Fibroblast of lung (primary cell): Measurements from ENCODE around the gene STK11IP. TPM values are rescaled to one million over a fixed set of nuclear protein-coding genes. Genes with fewer than 3 reads are reported as not detected.

Source experiments
- DNase-seq, 2 donors: peaks; one replicate each; pipeline versions ENCODE4 v3.0.0 to v3.0.0-alpha.2; 2010; ENCODE audit warnings: low read depth in 2 of 2
- H2AFZ ChIP-seq: 2 replicates; pipeline ENCODE4 v1.5.1; 2012; ENCODE audit warnings: low read length, control low read depth, inconsistent platforms
- H3K27ac ChIP-seq: 2 replicates; pipeline ENCODE4 v1.5.1; 2011; ENCODE audit warnings: low read length, control low read depth; ENCODE audit not compliant: insufficient read depth
- H3K27me3 ChIP-seq: 2 replicates; pipeline ENCODE4 v1.5.1; 2011; ENCODE audit warnings: mild to moderate bottlenecking, low read length; ENCODE audit not compliant: control insufficient read depth, insufficient read depth
- H3K36me3 ChIP-seq: 2 replicates; pipeline ENCODE4 v1.5.1; 2011; ENCODE audit warnings: low read length; ENCODE audit not compliant: control insufficient read depth, insufficient read depth
- H3K4me1 ChIP-seq: 2 replicates; pipeline ENCODE4 v1.5.1; 2011; ENCODE audit warnings: low read length; ENCODE audit not compliant: control insufficient read depth, insufficient read depth; ENCODE audit errors: extremely low read depth
- H3K4me2 ChIP-seq: 2 replicates; pipeline ENCODE4 v1.5.1; 2011; ENCODE audit warnings: low read length, control low read depth; ENCODE audit not compliant: insufficient read depth; ENCODE audit errors: extremely low read depth
- H3K4me3 ChIP-seq, 4 experiments: fragments of 200-600 bp in 1 of 4; sonication (generic) in 1 of 4; replicated peaks in 1 of 4; 2 replicates each; pipeline ENCODE4 v1.5.1; 2011 to 2016; ENCODE audit warnings: low read length in 4 of 4, low read depth in 3 of 4, mild to moderate bottlenecking in 3 of 4, control low read depth in 2 of 4, inconsistent platforms in 1 of 4, mixed read lengths in 1 of 4; ENCODE audit not compliant: insufficient read depth in 1 of 4; ENCODE audit errors: control extremely low read depth in 1 of 4
- H3K79me2 ChIP-seq: 2 replicates; pipeline ENCODE4 v1.5.1; 2012; ENCODE audit warnings: mild to moderate bottlenecking, low read length, inconsistent platforms; ENCODE audit not compliant: control insufficient read depth, insufficient read depth
- H3K9ac ChIP-seq: 2 replicates; pipeline ENCODE4 v1.5.1; 2011; ENCODE audit warnings: mild to moderate bottlenecking, low read length, control low read depth; ENCODE audit not compliant: insufficient read depth
- H3K9me3 ChIP-seq: 2 replicates; pipeline ENCODE4 v1.5.1; 2012; ENCODE audit warnings: low read depth, low read length; ENCODE audit not compliant: control insufficient read depth, insufficient read depth
- H4K20me1 ChIP-seq: 2 replicates; pipeline ENCODE4 v1.5.1; 2011; ENCODE audit warnings: low read length; ENCODE audit not compliant: control insufficient read depth, insufficient read depth; ENCODE audit errors: extremely low read depth
- CTCF ChIP-seq, 2 donors: IDR thresholded peaks in 1 of 2; conservative IDR thresholded peaks in 1 of 2; 1 replicate in 1 of 2; 2 replicates in 1 of 2; pipeline ENCODE4 v1.5.1; 2011 to 2012; ENCODE audit warnings: low read length in 2 of 2, control low read depth in 1 of 2, inconsistent platforms in 1 of 2, low read depth in 1 of 2, mild to moderate bottlenecking in 1 of 2
- EZH2 ChIP-seq: IDR thresholded peaks from 2 replicates; pipeline ENCODE4 v1.5.1; 2012; ENCODE audit warnings: low read length, control low read depth, mild to moderate bottlenecking; ENCODE audit errors: missing control alignments
- polyA plus RNA-seq, 2 donors: library from polyadenylated mRNA; depleted of rRNA in 1 of 2; stranded (reverse) in 1 of 2; unstranded in 1 of 2; fragments of >200 nt; gene quantifications; 2 replicates each; pipeline ENCODE4 v1.2.1, GENCODE V29; 2011 to 2012; ENCODE audit warnings: missing spikeins in 1 of 2
- total RNA-seq: library from RNA; depleted of rRNA; stranded (reverse); fragments of >200 nt; gene quantifications from 2 replicates; pipeline ENCODE4 v1.2.1, GENCODE V29; 2014

The STK11IP gene
- total and polyA plus RNA-seq, 2 donors (not counting 1 experiment from before 2014, with no cell fraction given): 5.6 to 16.8 TPM

GRCh38 chr2:219615036-219615435 lies 17.4 kb downstream of the STK11IP start:
- no peak overlapping the region for H3K4me3 ChIP-seq
- H3K9me3 ChIP-seq: no peaks in the 10 kb centered on the region
- TF ChIP-seq CTCF (conservative IDR thresholded peaks at IDR 0.05 in 1 of 2, IDR thresholded peaks at IDR 0.05 in 1 of 2; ENCODE audit: low read depth in 1 of 2, low read length in 2 of 2) (no peak), EZH2 (no peak)
- no peaks in the 10 kb centered on the region for H4K20me1 ChIP-seq
- H3K79me2 ChIP-seq: no peaks in the 10 kb centered on the region
- H3K9ac ChIP-seq: no peak overlapping the region
- H3K36me3 ChIP-seq: peaks cover 8% of the 10 kb centered on the region
- no peak overlapping the region for H3K4me2 ChIP-seq
- no peak overlapping the region for H3K27ac ChIP-seq
- DNase-seq: no peak
- H2AFZ ChIP-seq: no peak overlapping the region
- H3K4me1 ChIP-seq: no peaks in the 10 kb centered on the region
- no peaks in the 10 kb centered on the region for H3K27me3 ChIP-seq

GRCh38 chr2:219615894-219616293 lies 18.2 kb downstream of the STK11IP start:
- H3K79me2 ChIP-seq: no peaks in the 10 kb centered on the region

GRCh38 chr2:219616550-219616949 lies 18.9 kb downstream of the STK11IP start:
- H3K27ac ChIP-seq: no peak overlapping the region
- TF ChIP-seq EZH2: no peak
- TF ChIP-seq CTCF (conservative IDR thresholded peaks at IDR 0.05 in 1 of 2, IDR thresholded peaks at IDR 0.05 in 1 of 2; ENCODE audit: low read depth in 1 of 2, low read length in 2 of 2): no peak
- DNase-seq: no peak
- no peak overlapping the region for H2AFZ ChIP-seq
- no peaks in the 10 kb centered on the region for H4K20me1 ChIP-seq
- no peak overlapping the region for H3K4me2 ChIP-seq
- H3K4me3 ChIP-seq: no peak overlapping the region
- H3K9me3 ChIP-seq: no peaks in the 10 kb centered on the region
- H3K36me3 ChIP-seq: peaks cover 8% of the 10 kb centered on the region
- H3K4me1 ChIP-seq: no peaks in the 10 kb centered on the region
- H3K9ac ChIP-seq: no peak overlapping the region
- H3K27me3 ChIP-seq: no peaks in the 10 kb centered on the region
- H3K79me2 ChIP-seq: no peaks in the 10 kb centered on the region

More at GRCh38 chr2:219615894-219616293, 18.2 kb downstream of the STK11IP start:
- no peaks in the 10 kb centered on the region for H3K9me3 ChIP-seq
- no peak overlapping the region for H3K27ac ChIP-seq
- no peak overlapping the region for H3K9ac ChIP-seq
- DNase-seq: no peak
- no peak overlapping the region for H3K4me2 ChIP-seq
- TF ChIP-seq CTCF (conservative IDR thresholded peaks at IDR 0.05 in 1 of 2, IDR thresholded peaks at IDR 0.05 in 1 of 2; ENCODE audit: low read depth in 1 of 2, low read length in 2 of 2) (no peak), EZH2 (no peak)
- H3K4me1 ChIP-seq: no peaks in the 10 kb centered on the region
- H3K4me3 ChIP-seq: no peak overlapping the region
- no peak overlapping the region for H2AFZ ChIP-seq
- H3K36me3 ChIP-seq: peaks cover 8% of the 10 kb centered on the region
- H3K27me3 ChIP-seq: no peaks in the 10 kb centered on the region
- H4K20me1 ChIP-seq: no peaks in the 10 kb centered on the region
